ENCODE data around the gene MELTF. TPM values are rescaled to one million over a fixed set of nuclear protein-coding genes. Genes with fewer than 3 reads are reported as not detected.

Gene MELTF
- total and polyA plus RNA-seq, 11 donors = 4.9 to 72.6 (median 10.3) TPM

- TF ChIP-seq POLR2A (IDR thresholded peaks at IDR 0.05) (no peak), CTCF (IDR thresholded peaks at IDR 0.05) (no peak)
- intact Hi-C loops (cut with DNase I) = loop anchor here in 2 of 10 donors (5.0 to 10.0 kb wide), 2 partner anchors 192 to 509 kb away; no protein-coding TSS in a partner anchor
- Histone ChIP-seq H3K36me3 (no peaks in the 10 kb centered on the region), H3K9me3 (peaks cover 0 to 6% (median 0%) of the 10 kb centered on the region in 12 donors), H3K27me3 (no peaks in the 10 kb centered on the region), H3K4me1 (no peaks in the 10 kb centered on the region), H3K4me3 (no peak overlapping the region), H3K27ac (no peak overlapping the region)
- DNase-seq (peak in 2 of 5 donors; percentile 16), ATAC-seq (no peak)
- 77 to 83% (median 81%) methylated on average over 14 of the region's 14 CpGs for WGBS, 4 donors
Observed at GRCh38 chr3:196995646-196996355, 33.8 kb downstream of the MELTF start.

GRCh38 chr3:196995027-196995426 is 34.6 kb downstream of the MELTF start:
- peak in 2 of 5 donors; percentile 5 to 26 for DNase-seq
- no peak overlapping the region for H3K4me3 ChIP-seq
- peaks cover 0 to 6% (median 0%) of the 10 kb centered on the region in 12 donors for H3K9me3 ChIP-seq
- no peaks in the 10 kb centered on the region for H3K36me3 ChIP-seq
- no peak for ATAC-seq
- H3K27me3 ChIP-seq = no peaks in the 10 kb centered on the region
- no peak overlapping the region for H3K27ac ChIP-seq
- H3K4me1 ChIP-seq = no peaks in the 10 kb centered on the region
- 94 to 96% (median 96%) methylated on average over 19 of the region's 19 CpGs for WGBS, 4 donors
- intact Hi-C loops (cut with DNase I) = loop anchor here in 2 of 10 donors (5.0 to 10.0 kb wide), 2 partner anchors 192 to 510 kb away; no protein-coding TSS in a partner anchor
- TF ChIP-seq CTCF (IDR thresholded peaks at IDR 0.05) (no peak), POLR2A (IDR thresholded peaks at IDR 0.05) (no peak)

GRCh38 chr3:196994056-196994455 is 35.6 kb downstream of the MELTF start:
- H3K9me3 ChIP-seq = peaks cover 0 to 6% (median 0%) of the 10 kb centered on the region in 12 donors
- no peak overlapping the region for H3K27ac ChIP-seq
- 55 to 81% (median 63%) methylated on average over 13 to 16 of the region's 16 CpGs for WGBS, 4 donors
- TF ChIP-seq POLR2A (IDR thresholded peaks at IDR 0.05) (no peak), CTCF (IDR thresholded peaks at IDR 0.05) (no peak)
- H3K27me3 ChIP-seq = no peaks in the 10 kb centered on the region
- no peaks in the 10 kb centered on the region for H3K36me3 ChIP-seq
- DNase-seq (peak in 2 of 5 donors; percentile 10 to 19), ATAC-seq (no peak)
- no peak overlapping the region for H3K4me3 ChIP-seq
- peaks cover 0 to 3% (median 0%) of the 10 kb centered on the region in 12 donors for H3K4me1 ChIP-seq
- intact Hi-C loops (cut with DNase I) = loop anchor here in 1 of 10 donors (10.0 kb wide), 1 partner anchor 511 kb away; no protein-coding TSS in a partner anchor

- Histone ChIP-seq H3K9me3 (no peaks in the 10 kb centered on the region), H3K27ac (no peak overlapping the region), H3K4me1 (peaks cover 0 to 10% (median 6%) of the 10 kb centered on the region in 12 donors), H3K36me3 (no peaks in the 10 kb centered on the region), H3K4me3 (no peak overlapping the region), H3K27me3 (no peaks in the 10 kb centered on the region)
- peak in 3 of 5 donors; percentile 6 to 40 (median 11) for DNase-seq
- no peak for TF ChIP-seq CTCF (IDR thresholded peaks at IDR 0.05)
- no peak for TF ChIP-seq POLR2A (IDR thresholded peaks at IDR 0.05)
- intact Hi-C loops (cut with DNase I) = loop anchor here in 1 of 10 donors (10.0 kb wide), 1 partner anchor 512 kb away; no protein-coding TSS in a partner anchor
- WGBS, 4 donors = 88 to 91% (median 89%) methylated on average over 17 of the region's 17 CpGs
- ATAC-seq = no peak
Observed at GRCh38 chr3:196992461-196993065, 37.1 kb downstream of the MELTF start.

Measured in heart left ventricle (tissue), 16 donors.